IMR-90 (cell line): ENCODE results near the gene HSPH1. TPM values are rescaled to one million over a fixed set of nuclear protein-coding genes. Genes with fewer than 3 reads are reported as not detected.
A peak's percentile ranks its signal among the peaks of the same experiment; 100 is the strongest.

ENCODE experiments used
- ATAC-seq: fragments of 200-7000 bp; cut with Tn5 transposase; 2 replicates; pipeline ENCODE4 v1.9.1; 2020; ENCODE audit warnings: low read depth, mild to moderate bottlenecking, moderate library complexity
- BruUV-seq: library from RNA; stranded (reverse); fragments of 400-500 nt; replicated peaks from 2 replicates; lab custom pipeline; 2021; lab: Mats Ljungman, UMichigan
- CTCF ChIA-PET: fragments of 300-600 bp; formaldehyde crosslinking; extraction: SDS; loops from one replicate; lab custom pipeline; 2021; ENCODE audit warnings: antibody characterized with exemption; lab: Yijun Ruan, JAX
- POLR2A ChIA-PET: fragments of 300-600 bp; sonication (Branson Sonifier 250); formaldehyde crosslinking; loops from one replicate; lab custom pipeline; 2022; ENCODE audit warnings: antibody characterized with exemption; ENCODE audit not compliant: unreplicated experiment; lab: Charles Lee
- DNase-seq: peaks from one replicate; pipeline ENCODE4 v3.0.0; 2013
- H2AFZ ChIP-seq: replicated peaks from 2 replicates; pipeline ENCODE3; 2013; ENCODE audit warnings: low read length, mild to moderate bottlenecking; ENCODE audit not compliant: poor library complexity
- H2AK5ac ChIP-seq: 2 replicates; pipeline ENCODE4 v1.6.1; 2013; ENCODE audit warnings: low read depth, low read length, inconsistent platforms
- H2AK9ac ChIP-seq: replicated peaks from 2 replicates; pipeline ENCODE3; 2013; ENCODE audit warnings: mild to moderate bottlenecking, low read depth, low read length, moderate library complexity; ENCODE audit not compliant: poor library complexity
- H2BK120ac ChIP-seq: 2 replicates; pipeline ENCODE4 v1.6.1; 2013; ENCODE audit warnings: low read depth, low read length, inconsistent platforms
- H2BK15ac ChIP-seq: 3 replicates; pipeline ENCODE4 v1.6.1; 2013; ENCODE audit warnings: low read depth, low read length, inconsistent platforms
- H2BK20ac ChIP-seq: 2 replicates; pipeline ENCODE4 v1.6.1; 2013; ENCODE audit warnings: low read depth, mild to moderate bottlenecking, inconsistent platforms, low read length, moderate library complexity
- H2BK5ac ChIP-seq: 2 replicates; pipeline ENCODE4 v1.6.1; 2013; ENCODE audit warnings: mild to moderate bottlenecking, low read depth, low read length, inconsistent platforms; ENCODE audit not compliant: poor library complexity, severe bottlenecking
- H3K14ac ChIP-seq: replicated peaks from 2 replicates; pipeline ENCODE4 v1.6.1; 2013; ENCODE audit warnings: low read depth, low read length, inconsistent platforms
- H3K18ac ChIP-seq: 2 replicates; pipeline ENCODE4 v1.6.1; 2013; ENCODE audit warnings: low read depth, low read length, control low read depth
- H3K23ac ChIP-seq: 2 replicates; pipeline ENCODE4 v1.6.1; 2013; ENCODE audit warnings: low read depth, low read length, inconsistent platforms
- H3K27ac ChIP-seq: 2 replicates; pipeline ENCODE4 v1.5.1; 2013; ENCODE audit warnings: mild to moderate bottlenecking, control low read depth, low read length; ENCODE audit not compliant: insufficient read depth
- H3K27me3 ChIP-seq: 2 replicates; pipeline ENCODE4 v1.6.1; 2013; ENCODE audit warnings: low read length; ENCODE audit not compliant: control insufficient read depth, insufficient read depth
- H3K36me3 ChIP-seq: 2 replicates; pipeline ENCODE4 v1.6.1; 2013; ENCODE audit warnings: low read length, mixed read lengths; ENCODE audit not compliant: control insufficient read depth, insufficient read depth
- H3K4ac ChIP-seq: 2 replicates; pipeline ENCODE4 v1.6.1; 2013; ENCODE audit warnings: low read depth, low read length, inconsistent platforms
- H3K4me1 ChIP-seq: 2 replicates; pipeline ENCODE4 v1.6.1; 2013; ENCODE audit warnings: low read length, mixed read lengths; ENCODE audit not compliant: control insufficient read depth, insufficient read depth
- H3K4me2 ChIP-seq: 2 replicates; pipeline ENCODE4 v1.6.1; 2013; ENCODE audit warnings: low read depth, mild to moderate bottlenecking, control low read depth, low read length, moderate library complexity
- H3K4me3 ChIP-seq: 2 replicates; pipeline ENCODE4 v1.5.1; 2013; ENCODE audit warnings: low read depth, mild to moderate bottlenecking, control low read depth, low read length, moderate library complexity; ENCODE audit not compliant: insufficient read depth
- H3K56ac ChIP-seq: 2 replicates; pipeline ENCODE4 v1.6.1; 2013; ENCODE audit warnings: low read length, inconsistent platforms; ENCODE audit not compliant: insufficient read depth; ENCODE audit errors: extremely low read depth
- H3K79me1 ChIP-seq, 2 experiments: 2 replicates each; pipeline ENCODE4 v1.6.1; 2013; ENCODE audit warnings: low read length in 2 of 2, inconsistent platforms in 1 of 2, low read depth in 1 of 2
- H3K9ac ChIP-seq: 2 replicates; pipeline ENCODE4 v1.6.1; 2013; ENCODE audit warnings: low read depth, low read length, control low read depth
- H3K9me1 ChIP-seq: 2 replicates; pipeline ENCODE4 v1.6.1; 2013; ENCODE audit warnings: low read length, inconsistent platforms; ENCODE audit not compliant: insufficient read depth
- H3K9me3 ChIP-seq: 2 replicates; pipeline ENCODE4 v1.6.1; 2013; ENCODE audit warnings: low read length; ENCODE audit not compliant: control insufficient read depth, insufficient read depth
- H4K20me1 ChIP-seq: 2 replicates; pipeline ENCODE4 v1.6.1; 2013; ENCODE audit warnings: low read length, inconsistent platforms; ENCODE audit not compliant: insufficient read depth
- H4K5ac ChIP-seq: 2 replicates; pipeline ENCODE4 v1.6.1; 2013; ENCODE audit warnings: mild to moderate bottlenecking, low read depth, low read length, control low read depth
- H4K8ac ChIP-seq, 2 experiments: 2 replicates each; pipeline ENCODE4 v1.6.1; 2013; ENCODE audit warnings: low read depth in 2 of 2, low read length in 2 of 2, control low read depth in 1 of 2, inconsistent platforms in 1 of 2
- H4K91ac ChIP-seq: 2 replicates; pipeline ENCODE4 v1.6.1; 2013; ENCODE audit warnings: low read depth, low read length, inconsistent platforms; ENCODE audit not compliant: insufficient read depth
- BHLHE40 ChIP-seq: fragments of 150-350 bp; IDR thresholded peaks from 2 replicates; pipeline ENCODE4 v1.6.1; 2016; ENCODE audit warnings: mild to moderate bottlenecking, low read depth, low read length
- CEBPB ChIP-seq: IDR thresholded peaks from 2 replicates; pipeline ENCODE4 v1.6.1; 2012; ENCODE audit warnings: low read depth, low read length, improper control_type of control experiment
- CHD1 ChIP-seq: IDR thresholded peaks from 2 replicates; pipeline ENCODE4 v1.6.1; 2012; ENCODE audit warnings: low read depth, low read length, improper control_type of control experiment
- CTCF ChIP-seq: conservative IDR thresholded peaks from 2 replicates; pipeline ENCODE4 v1.5.1; 2012; ENCODE audit warnings: mild to moderate bottlenecking, low read depth, low read length, improper control_type of control experiment
- ELK1 ChIP-seq: fragments of 150-350 bp; IDR thresholded peaks from 2 replicates; pipeline ENCODE4 v1.6.1; 2016; ENCODE audit warnings: low read depth, mild to moderate bottlenecking, low read length, moderate library complexity, borderline replicate concordance
- FOS ChIP-seq: fragments of 150-350 bp; IDR thresholded peaks from 2 replicates; pipeline ENCODE4 v1.6.1; 2016; ENCODE audit warnings: low read depth, low read length
- MAFK ChIP-seq: IDR thresholded peaks from 2 replicates; pipeline ENCODE4 v1.6.1; 2012; ENCODE audit warnings: low read depth, low read length, improper control_type of control experiment
- MAZ ChIP-seq: IDR thresholded peaks from 2 replicates; pipeline ENCODE4 v1.6.1; 2012; ENCODE audit warnings: low read depth, mild to moderate bottlenecking, low read length, improper control_type of control experiment, moderate library complexity, borderline replicate concordance
- MXI1 ChIP-seq: IDR thresholded peaks from 2 replicates; pipeline ENCODE4 v1.6.1; 2012; ENCODE audit warnings: low read depth, mild to moderate bottlenecking, low read length, moderate library complexity, borderline replicate concordance
- NFE2L2 ChIP-seq: fragments of 150-350 bp; IDR thresholded peaks from 2 replicates; pipeline ENCODE4 v1.6.1; 2016; ENCODE audit warnings: low read depth, mild to moderate bottlenecking, low read length
- POLR2A ChIP-seq: IDR thresholded peaks from 2 replicates; pipeline ENCODE4 v1.6.1; 2012; ENCODE audit warnings: mild to moderate bottlenecking, low read depth, low read length
- RAD21 ChIP-seq: IDR thresholded peaks from 2 replicates; pipeline ENCODE4 v1.6.1; 2012; ENCODE audit warnings: low read length, improper control_type of control experiment
- RCOR1 ChIP-seq: IDR thresholded peaks from 2 replicates; pipeline ENCODE4 v1.6.1; 2012; ENCODE audit warnings: mild to moderate bottlenecking, low read length, improper control_type of control experiment; ENCODE audit not compliant: insufficient replicate concordance
- RFX5 ChIP-seq: IDR thresholded peaks from 2 replicates; pipeline ENCODE4 v1.8.0; 2012; ENCODE audit warnings: low read depth, mild to moderate bottlenecking, low read length, moderate library complexity
- SMC3 ChIP-seq: fragments of 150-350 bp; IDR thresholded peaks from 2 replicates; pipeline ENCODE4 v1.6.1; 2016; ENCODE audit warnings: low read depth, mild to moderate bottlenecking, antibody characterized with exemption, low read length, moderate library complexity
- USF2 ChIP-seq: fragments of 150-350 bp; IDR thresholded peaks from 2 replicates; pipeline ENCODE4 v1.6.1; 2017; ENCODE audit warnings: mild to moderate bottlenecking, antibody characterized with exemption, low read length, low read depth
- WGBS, 2 experiments: methylation state at CpG; one replicate each; pipeline versions ENCODE4 v1.1.5 to v1.1.7; 2013; ENCODE audit warnings: missing lambda C conversion rate in 2 of 2; ENCODE audit not compliant: insufficient read length in 1 of 2; ENCODE audit errors: extremely low coverage in 2 of 2; 5-methylcytosine and 5-hydroxymethylcytosine counted together
- dilution Hi-C: fragments of 300-500 bp; cut with HindIII; formaldehyde crosslinking; loops from one replicate; pipeline ENCODE4 v1.14.3; 2018; ENCODE audit warnings: low sequenced_read_pairs; ENCODE audit not compliant: unreplicated experiment
- in situ Hi-C: fragments of 300-500 bp; cut with MboI; formaldehyde crosslinking; loops from 3 replicates; pipeline ENCODE4 v1.14.3; 2019; ENCODE audit warnings: low sequenced_read_pairs, inconsistent platforms, mixed read lengths
- intact Hi-C: fragments of 100-400 bp; cut with micrococcal nuclease; formaldehyde crosslinking; loops from 2 replicates; pipeline ENCODE4 v1.10.0; 2022
- polyA plus RNA-seq, 3 experiments: library from polyadenylated mRNA; depleted of rRNA; stranded (reverse); fragments of >200 nt; gene quantifications; 2 replicates each; pipeline ENCODE4 v1.2.3, GENCODE V29; 2012; ENCODE audit warnings: low replicate concordance in 1 of 3
- total RNA-seq: library from RNA; depleted of rRNA; stranded (reverse); fragments of >200 nt; gene quantifications from 2 replicates; pipeline ENCODE4 v1.2.3, GENCODE V29; 2012

Gene HSPH1
- total and polyA plus RNA-seq, 2 of the 4 experiments (the other 2 are of a cell fraction) = 36.8 to 40.3 TPM

GRCh38 chr13:31209172-31209840, 47.6 kb upstream of the HSPH1 start:
- peaks cover 10% of the 10 kb centered on the region for H3K4me1 ChIP-seq
- no peak overlapping the region for H3K27ac ChIP-seq
- H2AFZ ChIP-seq = peak overlapping the region; percentile 46

More at GRCh38 chr13:31209172-31209840, 47.6 kb upstream of the HSPH1 start:
- Histone ChIP-seq H3K23ac (no peak overlapping the region), H4K20me1 (0 out of 2 replicates have a peak, but pooled peaks cover 2% of the 10 kb centered on the region), H3K18ac (no peak overlapping the region), H2AK9ac (no peak overlapping the region), H3K9me3 (no peaks in the 10 kb centered on the region), H3K27me3 (no peaks in the 10 kb centered on the region), H4K91ac (no peak overlapping the region), H2BK20ac (no peak overlapping the region), H2BK5ac (no peak overlapping the region), H3K9me1 (peaks cover 3% of the 10 kb centered on the region), H2BK15ac (no peak overlapping the region), H2BK120ac (no peak overlapping the region), H4K8ac (no peak overlapping the region), H3K9ac (no peak overlapping the region), H3K36me3 (no peaks in the 10 kb centered on the region), H3K79me1 (peaks cover 8 to 9% of the 10 kb centered on the region in 2 experiments), H4K5ac (no peak overlapping the region), H3K4me3 (no peak overlapping the region), H3K4ac (no peak overlapping the region), H3K56ac (no peak overlapping the region), H3K4me2 (peak overlapping the region; percentile 14; the same call in 1 of the 2 replicates), H3K14ac (no peak overlapping the region), H2AK5ac (no peak overlapping the region)
- TF ChIP-seq SMC3 (no peak), CHD1 (no peak), RFX5 (no peak), MAFK (no peak), CEBPB (no peak), CTCF (no peak), MXI1 (no peak), USF2 (no peak), FOS (no peak), ELK1 (no peak), NFE2L2 (no peak), MAZ (no peak), BHLHE40 (no peak), RAD21 (no peak), POLR2A (no peak), RCOR1 (no peak)
- ATAC-seq = peak; percentile 35
- in situ Hi-C loops = no loop called here
- DNase-seq = peak; percentile 36
- dilution Hi-C loops = no loop called here
- intact Hi-C loops = no loop called here
- no TSS peak for BruUV-seq
- ChIA-PET CTCF (no interaction called here), POLR2A (no interaction called here)
- 8% methylated on average over 2 of the region's 8 CpGs; no CpG with 5 or more reads in 1 of the 2 experiments for WGBS, 2 experiments
